Lung (tissue), 12 donors: ENCODE measurements around the gene POLR2F. TPM values are rescaled to one million over a fixed set of nuclear protein-coding genes. Genes with fewer than 3 reads are reported as not detected.

Experiments used
- ATAC-seq: fragments of 200-7000 bp; cut with Tn5 transposase; one replicate; pipeline ENCODE4 v1.9.1; 2020; ENCODE audit warnings: moderate number of reproducible peaks; ENCODE audit not compliant: insufficient read depth, low FRiP score
- DNase-seq, 3 donors: peaks; one replicate each; pipeline ENCODE4 v3.0.0-alpha.2; 2013 to 2017
- H3K27ac ChIP-seq, 2 donors: one replicate each; pipeline ENCODE4 v1.5.1; 2013; ENCODE audit warnings: mild to moderate bottlenecking in 2 of 2, moderate library complexity in 2 of 2, control low read depth in 1 of 2, inconsistent platforms in 1 of 2, low read depth in 1 of 2, low read length in 1 of 2
- H3K27me3 ChIP-seq, 3 donors: one replicate each; pipeline ENCODE4 v1.5.1; 2013; ENCODE audit warnings: low read length in 2 of 3; ENCODE audit not compliant: control insufficient read depth in 3 of 3, insufficient read depth in 3 of 3
- H3K36me3 ChIP-seq, 4 donors: one replicate each; pipeline ENCODE4 v1.5.1; 2013; ENCODE audit warnings: low read length in 4 of 4, mild to moderate bottlenecking in 1 of 4, moderate library complexity in 1 of 4; ENCODE audit not compliant: control insufficient read depth in 4 of 4, insufficient read depth in 4 of 4
- H3K4me1 ChIP-seq, 5 donors: one replicate each; pipeline ENCODE4 v1.5.1; 2013; ENCODE audit warnings: low read length in 5 of 5, mild to moderate bottlenecking in 2 of 5, moderate library complexity in 1 of 5; ENCODE audit not compliant: control insufficient read depth in 5 of 5, insufficient read depth in 5 of 5
- H3K4me3 ChIP-seq: one replicate; pipeline ENCODE4 v1.5.1; 2013; ENCODE audit warnings: mild to moderate bottlenecking, control low read depth, moderate library complexity
- H3K9ac ChIP-seq, 2 donors: one replicate each; pipeline ENCODE4 v1.5.1; 2013; ENCODE audit warnings: low read length in 2 of 2, control low read depth in 1 of 2; ENCODE audit not compliant: insufficient read depth in 1 of 2
- H3K9me3 ChIP-seq, 4 donors: one replicate each; pipeline ENCODE4 v1.5.1; 2013; ENCODE audit warnings: low read length in 3 of 4, mild to moderate bottlenecking in 1 of 4, moderate library complexity in 1 of 4; ENCODE audit not compliant: control insufficient read depth in 4 of 4, insufficient read depth in 3 of 4
- WGBS, 2 donors: extraction: QIAGEN DNeasy Blood & Tissue Kit; methylation state at CpG; one replicate each; pipeline ENCODE4 v1.1.7; 2013; 5-methylcytosine and 5-hydroxymethylcytosine counted together
- polyA plus RNA-seq, 2 donors: library from polyadenylated mRNA; stranded (reverse); fragments of 200-250 nt; gene quantifications; one replicate each; pipeline ENCODE4 v1.2.1, GENCODE V29; 2013
- total RNA-seq, 2 donors: library from RNA; depleted of rRNA in 1 of 2; stranded (reverse); fragments of >200 nt in 1 of 2; gene quantifications; one replicate each; pipeline ENCODE4 v1.2.1, GENCODE V29; 2014 to 2021
- TF ChIP-seq, protein P1 (sequence below): IDR thresholded peaks from 2 replicates; pipeline ENCODE4 v1.5.1; 2012; ENCODE audit warnings: mild to moderate bottlenecking; ENCODE audit errors: control extremely low read depth, extremely low read depth
- donor health status: control.
- donor health status: control.
- donor health status: Bipolar disorder and iron deficiency.
- donor health status: healthy.
- donor health status: DM: yes; HTN: yes; CAD: no.

The POLR2F gene
- total and polyA plus RNA-seq, 4 donors = 36.8 to 161 (median 79.6) TPM

DNA sequence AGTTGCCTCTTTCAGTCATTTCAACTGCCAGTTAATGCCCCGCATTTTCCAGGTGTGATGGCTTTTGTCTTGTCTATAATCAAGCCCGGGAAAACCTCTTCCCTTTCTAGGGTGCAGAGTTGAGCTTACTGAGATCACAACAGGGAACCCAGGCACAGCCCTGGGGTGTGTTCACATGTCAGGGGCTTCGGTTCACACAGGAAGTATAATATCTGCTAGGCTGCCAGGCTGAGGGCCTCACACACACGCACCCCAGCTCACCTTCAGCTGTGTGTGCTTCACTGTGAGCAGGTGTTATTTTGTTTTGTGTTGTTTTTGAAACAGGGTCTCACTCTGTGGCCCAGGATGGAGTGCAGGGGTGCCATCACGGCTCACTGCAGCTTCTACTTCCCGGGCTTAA lies 40.5 kb downstream of the POLR2F start:
- no peak overlapping the region for H3K4me3 ChIP-seq
- no peak overlapping the region for H3K27ac ChIP-seq
- no peaks in the 10 kb centered on the region for H3K9me3 ChIP-seq
- H3K36me3 ChIP-seq = no peaks in the 10 kb centered on the region
- H3K9ac ChIP-seq = no peak overlapping the region
- no peak for ATAC-seq
- peaks cover 0 to 11% (median 0%) of the 10 kb centered on the region in 5 donors for H3K4me1 ChIP-seq
- 73 to 83% methylated on average over 6 of the region's 6 CpGs for WGBS, 2 donors
- no peak for DNase-seq
- TF ChIP-seq, protein P1, sequence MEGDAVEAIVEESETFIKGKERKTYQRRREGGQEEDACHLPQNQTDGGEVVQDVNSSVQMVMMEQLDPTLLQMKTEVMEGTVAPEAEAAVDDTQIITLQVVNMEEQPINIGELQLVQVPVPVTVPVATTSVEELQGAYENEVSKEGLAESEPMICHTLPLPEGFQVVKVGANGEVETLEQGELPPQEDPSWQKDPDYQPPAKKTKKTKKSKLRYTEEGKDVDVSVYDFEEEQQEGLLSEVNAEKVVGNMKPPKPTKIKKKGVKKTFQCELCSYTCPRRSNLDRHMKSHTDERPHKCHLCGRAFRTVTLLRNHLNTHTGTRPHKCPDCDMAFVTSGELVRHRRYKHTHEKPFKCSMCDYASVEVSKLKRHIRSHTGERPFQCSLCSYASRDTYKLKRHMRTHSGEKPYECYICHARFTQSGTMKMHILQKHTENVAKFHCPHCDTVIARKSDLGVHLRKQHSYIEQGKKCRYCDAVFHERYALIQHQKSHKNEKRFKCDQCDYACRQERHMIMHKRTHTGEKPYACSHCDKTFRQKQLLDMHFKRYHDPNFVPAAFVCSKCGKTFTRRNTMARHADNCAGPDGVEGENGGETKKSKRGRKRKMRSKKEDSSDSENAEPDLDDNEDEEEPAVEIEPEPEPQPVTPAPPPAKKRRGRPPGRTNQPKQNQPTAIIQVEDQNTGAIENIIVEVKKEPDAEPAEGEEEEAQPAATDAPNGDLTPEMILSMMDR = no peak
- H3K27me3 ChIP-seq = no peaks in the 10 kb centered on the region

DNA sequence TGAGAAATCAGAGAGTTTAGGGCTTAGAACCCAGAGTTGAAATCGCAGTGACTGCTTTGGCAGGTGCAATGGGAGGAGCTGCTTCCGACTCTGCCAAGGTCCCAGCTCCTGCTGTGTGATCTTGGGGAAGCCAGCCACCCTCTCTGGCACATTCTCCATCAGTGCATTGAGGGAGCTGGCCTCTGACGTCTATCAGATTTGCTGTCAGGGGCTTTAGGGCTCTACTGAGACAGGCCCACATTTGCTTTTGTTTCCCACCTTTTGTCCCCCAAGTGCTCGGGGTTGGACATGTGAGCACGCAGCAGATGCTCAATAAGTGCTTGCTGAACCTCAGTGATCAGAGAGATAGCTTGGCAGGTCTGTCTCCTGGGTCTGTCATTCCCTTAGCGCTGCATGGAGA lies 41.5 kb downstream of the POLR2F start:
- DNase-seq = no peak
- no peaks in the 10 kb centered on the region for H3K27me3 ChIP-seq
- 91 to 94% methylated on average over 6 of the region's 6 CpGs for WGBS, 2 donors
- no peak for ATAC-seq
- no peak overlapping the region for H3K4me3 ChIP-seq
- H3K36me3 ChIP-seq = no peaks in the 10 kb centered on the region
- H3K9ac ChIP-seq = no peak overlapping the region
- no peak overlapping the region for H3K27ac ChIP-seq
- TF ChIP-seq, protein P1 = no peak
- peaks cover 0 to 7% (median 0%) of the 10 kb centered on the region in 5 donors for H3K4me1 ChIP-seq
- no peaks in the 10 kb centered on the region for H3K9me3 ChIP-seq

DNA sequence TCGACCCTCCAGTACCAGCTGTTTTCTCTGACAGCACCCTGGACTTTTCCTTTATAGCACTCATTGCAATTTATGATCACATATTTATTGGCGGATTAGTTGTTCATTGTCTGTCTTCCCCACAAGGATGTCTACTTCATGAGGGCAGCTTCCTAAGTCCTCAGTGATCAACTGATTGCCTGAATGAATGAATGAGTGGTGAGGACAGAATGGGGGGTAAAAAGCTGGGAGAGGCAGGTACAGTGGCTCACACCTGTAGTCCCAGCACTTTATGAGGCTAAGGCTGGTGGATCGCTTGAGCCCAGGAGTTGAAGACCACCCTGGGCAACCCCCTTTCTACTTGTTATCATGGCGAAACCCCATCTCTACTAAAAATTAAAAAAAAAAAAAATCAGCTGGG lies 42.0 kb downstream of the POLR2F start:
- no peak overlapping the region for H3K9ac ChIP-seq
- DNase-seq (no peak), ATAC-seq (no peak)
- H3K27ac ChIP-seq = no peak overlapping the region
- no peaks in the 10 kb centered on the region for H3K27me3 ChIP-seq
- H3K9me3 ChIP-seq = no peaks in the 10 kb centered on the region
- WGBS, 2 donors = 74 to 93% methylated on average over 4 of the region's 4 CpGs
- H3K4me1 ChIP-seq = peaks cover 0 to 2% (median 0%) of the 10 kb centered on the region in 5 donors
- TF ChIP-seq, protein P1 = no peak
- no peak overlapping the region for H3K4me3 ChIP-seq
- H3K36me3 ChIP-seq = no peaks in the 10 kb centered on the region

DNA sequence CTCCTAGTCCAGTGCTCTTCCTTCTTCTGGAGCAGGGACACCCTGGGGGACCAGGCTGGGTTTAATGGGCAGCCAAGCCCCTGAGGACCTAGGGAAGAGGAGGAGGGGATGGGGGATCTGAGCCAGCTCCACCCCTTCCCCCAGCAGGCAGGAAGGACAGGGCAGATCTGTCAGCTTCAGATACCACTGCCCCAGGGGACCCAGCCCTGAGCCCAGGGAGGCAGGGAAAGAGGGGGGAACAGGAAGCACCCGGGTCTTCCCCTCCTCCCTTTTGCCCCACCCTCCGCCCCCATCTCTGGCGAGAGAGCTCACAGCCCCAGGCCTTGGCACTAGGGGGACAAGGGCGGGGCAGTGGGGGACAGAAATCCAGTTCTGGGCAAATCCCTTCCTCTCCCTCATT lies 42.6 kb downstream of the POLR2F start:
- peaks cover 0 to 2% (median 0%) of the 10 kb centered on the region in 5 donors for H3K4me1 ChIP-seq
- H3K9ac ChIP-seq = no peak overlapping the region
- DNase-seq (no peak), ATAC-seq (no peak)
- no peak overlapping the region for H3K4me3 ChIP-seq
- H3K36me3 ChIP-seq = no peaks in the 10 kb centered on the region
- H3K27me3 ChIP-seq = no peaks in the 10 kb centered on the region
- TF ChIP-seq, protein P1 = no peak
- 38 to 39% methylated on average over 4 of the region's 4 CpGs for WGBS, 2 donors
- no peak overlapping the region for H3K27ac ChIP-seq
- no peaks in the 10 kb centered on the region for H3K9me3 ChIP-seq
